Measurements from ENCODE around the gene SYNC. TPM values are rescaled to one million over a fixed set of nuclear protein-coding genes. Genes with fewer than 3 reads are reported as not detected.

SYNC gene
- total and polyA plus RNA-seq, 9 of the 15 experiments (the other 6 are each of a cell fraction or from before 2014, with no cell fraction given) = 0.49 to 1.1 (median 0.87) TPM

GRCh38 chr1:32702599-32703478, at the start of gene SYNC (continued):
- TF ChIP-seq MNT (conservative IDR thresholded peaks at IDR 0.05) = peak in 1 of 2 experiments; percentile 44; a peak in 1 of 4 replicates
- TF ChIP-seq PCBP2 (IDR thresholded peaks at IDR 0.05; ENCODE audit: low read depth, low read length, poor library complexity, severe bottlenecking) = no peak
- peak; percentile 61 for TF ChIP-seq POLR2G (IDR thresholded peaks at IDR 0.05; ENCODE audit: low read depth, low read length)
- 0 out of 2 replicates have a peak, but pooled peaks have one; percentile 34 for TF ChIP-seq ZC3H4 (CRISPR knock-in tag; IDR thresholded peaks at IDR 0.05; ENCODE audit: borderline replicate concordance)
- no peak for TF ChIP-seq PRPF4 (IDR thresholded peaks at IDR 0.05; ENCODE audit: insufficient read depth, low read depth, low read length, poor library complexity, severe bottlenecking)
- peak; percentile 81 for TF ChIP-seq ARID4B (CRISPR knock-in tag; IDR thresholded peaks at IDR 0.05)
- no peak for TF ChIP-seq TEAD4 (IDR thresholded peaks at IDR 0.05; ENCODE audit: low read length)
- no peak for TF ChIP-seq TEAD4 (CRISPR knock-in tag; IDR thresholded peaks at IDR 0.05; ENCODE audit: borderline replicate concordance)
- TF ChIP-seq CCNT2 (IDR thresholded peaks at IDR 0.05; ENCODE audit: borderline replicate concordance, extremely low read depth, insufficient read length, low read depth, low read length) = peak; percentile 42
- TF ChIP-seq RUNX1 (IDR thresholded peaks at IDR 0.05; ENCODE audit: low read depth) = no peak
- peak; percentile 95 for TF ChIP-seq TFAP4 (CRISPR knock-in tag; IDR thresholded peaks at IDR 0.05; ENCODE audit: borderline replicate concordance)
- TF ChIP-seq ZBTB7A (IDR thresholded peaks at IDR 0.05; ENCODE audit: borderline replicate concordance, control insufficient read depth, low read depth, low read length) = peak; percentile 56; the same call in 1 of the 2 replicates
- TF ChIP-seq POLR2B (IDR thresholded peaks at IDR 0.05; ENCODE audit: low read depth, partially characterized antibody) = peak; percentile 60
- peak; percentile 35; the same call in 1 of the 2 replicates for TF ChIP-seq XRCC5 (IDR thresholded peaks at IDR 0.05; ENCODE audit: low read depth, low read length)
- 0 out of 4 replicates have a peak, but pooled peaks of 1 of the 2 experiments have one; percentile 15 for TF ChIP-seq FOXK2 (conservative IDR thresholded peaks at IDR 0.05 in 1 of 2, IDR thresholded peaks at IDR 0.05 in 1 of 2; ENCODE audit: low read depth in 2 of 2)
- TF ChIP-seq MEIS2 (IDR thresholded peaks at IDR 0.05; ENCODE audit: partially characterized antibody) = no peak
- TF ChIP-seq SRSF3 (IDR thresholded peaks at IDR 0.05; ENCODE audit: insufficient read depth, low read length) = no peak
- TF ChIP-seq MYNN (IDR thresholded peaks at IDR 0.05) = peak; percentile 77
- no peak for TF ChIP-seq MYNN (CRISPR knock-in tag; IDR thresholded peaks at IDR 0.05)

Measured in K562 (cell line).